ENCODE data around the gene GRK5.

GRK5 gene

GRCh38 chr10:119302591-119303253, 95.4 kb downstream of the GRK5 start:
- H3K27ac Mint-ChIP-seq = peak overlapping the region in 2 of 3 experiments; percentile 0
- TF ChIP-seq CTCF (IDR thresholded peaks at IDR 0.05; ENCODE audit: unreplicated experiment in 3 of 3) = no peak
- peaks cover 3% of the 10 kb centered on the region for H3K27me3 Mint-ChIP-seq (ENCODE audit: low read depth)
- H3K4me1 Mint-ChIP-seq = peaks cover 6% of the 10 kb centered on the region
- peaks cover 3% of the 10 kb centered on the region for H3K36me3 Mint-ChIP-seq (ENCODE audit: low read depth)
- H3K4me3 Mint-ChIP-seq = no peak overlapping the region
- no peaks in the 10 kb centered on the region for H3K9me3 Mint-ChIP-seq

GRCh38 chr10:119303886-119304285, 96.5 kb downstream of the GRK5 start:
- no peak for TF ChIP-seq CTCF (IDR thresholded peaks at IDR 0.05; ENCODE audit: unreplicated experiment in 3 of 3)
- no peaks in the 10 kb centered on the region for H3K36me3 Mint-ChIP-seq (ENCODE audit: low read depth)
- no peaks in the 10 kb centered on the region for H3K9me3 Mint-ChIP-seq
- no peak overlapping the region for H3K4me3 Mint-ChIP-seq
- H3K4me1 Mint-ChIP-seq = peaks cover 6% of the 10 kb centered on the region
- no peak overlapping the region for H3K27ac Mint-ChIP-seq
- peaks cover 3% of the 10 kb centered on the region for H3K27me3 Mint-ChIP-seq (ENCODE audit: low read depth)

GRCh38 chr10:119304541-119304940, 97.2 kb downstream of the GRK5 start:
- H3K4me3 Mint-ChIP-seq = no peak overlapping the region
- H3K4me1 Mint-ChIP-seq = peaks cover 6% of the 10 kb centered on the region
- H3K27ac Mint-ChIP-seq = no peak overlapping the region
- H3K9me3 Mint-ChIP-seq = no peaks in the 10 kb centered on the region
- H3K27me3 Mint-ChIP-seq (ENCODE audit: low read depth) = peaks cover 3% of the 10 kb centered on the region
- TF ChIP-seq CTCF (IDR thresholded peaks at IDR 0.05; ENCODE audit: unreplicated experiment in 3 of 3) = no peak
- H3K36me3 Mint-ChIP-seq (ENCODE audit: low read depth) = no peaks in the 10 kb centered on the region

GRCh38 chr10:119305860-119306513, 98.6 kb downstream of the GRK5 start:
- Mint-ChIP-seq H3K27ac (peak overlapping the region in 2 of 3 experiments; percentile 32 to 51), H3K36me3 (ENCODE audit: low read depth) (no peaks in the 10 kb centered on the region), H3K4me1 (peaks cover 6% of the 10 kb centered on the region), H3K4me3 (no peak overlapping the region), H3K9me3 (no peaks in the 10 kb centered on the region), H3K27me3 (ENCODE audit: low read depth) (peaks cover 3% of the 10 kb centered on the region)
- no peak for TF ChIP-seq CTCF (IDR thresholded peaks at IDR 0.05; ENCODE audit: unreplicated experiment in 3 of 3)

GRCh38 chr10:119306514-119306951, 99.2 kb downstream of the GRK5 start:
- peaks cover 6% of the 10 kb centered on the region for H3K4me1 Mint-ChIP-seq
- no peaks in the 10 kb centered on the region for H3K36me3 Mint-ChIP-seq (ENCODE audit: low read depth)
- no peaks in the 10 kb centered on the region for H3K9me3 Mint-ChIP-seq

More at GRCh38 chr10:119306514-119306951, 99.2 kb downstream of the GRK5 start:
- Mint-ChIP-seq H3K27me3 (ENCODE audit: low read depth) (peaks cover 3% of the 10 kb centered on the region), H3K4me3 (no peak overlapping the region), H3K27ac (peak overlapping the region in 2 of 3 experiments; percentile 32 to 51)
- no peak for TF ChIP-seq CTCF (IDR thresholded peaks at IDR 0.05; ENCODE audit: unreplicated experiment in 3 of 3)
